Peyer's patch (tissue), 4 donors: ENCODE data around the gene PIAS4. TPM values are rescaled to one million over a fixed set of nuclear protein-coding genes. Genes with fewer than 3 reads are reported as not detected.

Experiments used
- DNase-seq, 3 donors: peaks; one replicate each; pipeline ENCODE4 v3.0.0-alpha.2; 2017 to 2019
- H3K27ac ChIP-seq, 4 donors: fragments of 200-600 bp; sonication (generic); one replicate each; pipeline ENCODE4 v1.5.1; 2016 to 2019
- H3K27me3 ChIP-seq, 2 donors: fragments of 200-600 bp; sonication (generic); one replicate each; pipeline ENCODE4 v1.5.1; 2019
- H3K36me3 ChIP-seq, 3 donors: fragments of 200-600 bp; sonication (generic); one replicate each; pipeline ENCODE4 v1.5.1; 2016 to 2019
- H3K4me1 ChIP-seq, 4 donors: fragments of 200-600 bp; sonication (generic); one replicate each; pipeline ENCODE4 v1.5.1; 2016 to 2019
- H3K4me3 ChIP-seq, 4 donors: fragments of 200-600 bp; sonication (generic); 1 replicate in 3 of 4; 2 replicates in 1 of 4; pipeline ENCODE4 v1.5.1; 2016 to 2019; ENCODE audit warnings: mild to moderate bottlenecking in 1 of 4
- H3K9me3 ChIP-seq, 4 donors: fragments of 200-600 bp; sonication (generic); one replicate each; pipeline ENCODE4 v1.5.1; 2016 to 2019; ENCODE audit warnings: mild to moderate bottlenecking in 1 of 4
- POLR2A ChIP-seq, 2 donors: fragments of 450-650 bp; IDR thresholded peaks; one replicate each; pipeline ENCODE4 v1.5.1; 2017; ENCODE audit warnings: antibody characterized with exemption in 2 of 2, mild to moderate bottlenecking in 2 of 2, moderate library complexity in 2 of 2
- total RNA-seq, 4 donors: library from RNA; depleted of rRNA; stranded (reverse); fragments of >200 nt; gene quantifications; one replicate each; pipeline ENCODE4 v1.1.0, GENCODE V29; 2016
- TF ChIP-seq, protein P1 (sequence below), 6 experiments: fragments of 450-650 bp in 4 of 6; fragments of 200-600 bp in 2 of 6; sonication (generic) in 1 of 6; IDR thresholded peaks; one replicate each; pipeline ENCODE4 v1.5.1; 2017 to 2019; ENCODE audit warnings: antibody characterized with exemption in 6 of 6, mild to moderate bottlenecking in 3 of 6, moderate library complexity in 1 of 6

PIAS4 gene
- total RNA-seq, 4 donors from 2014 or later, result 15.9 to 47.9 (median 24.2) TPM

DNA sequence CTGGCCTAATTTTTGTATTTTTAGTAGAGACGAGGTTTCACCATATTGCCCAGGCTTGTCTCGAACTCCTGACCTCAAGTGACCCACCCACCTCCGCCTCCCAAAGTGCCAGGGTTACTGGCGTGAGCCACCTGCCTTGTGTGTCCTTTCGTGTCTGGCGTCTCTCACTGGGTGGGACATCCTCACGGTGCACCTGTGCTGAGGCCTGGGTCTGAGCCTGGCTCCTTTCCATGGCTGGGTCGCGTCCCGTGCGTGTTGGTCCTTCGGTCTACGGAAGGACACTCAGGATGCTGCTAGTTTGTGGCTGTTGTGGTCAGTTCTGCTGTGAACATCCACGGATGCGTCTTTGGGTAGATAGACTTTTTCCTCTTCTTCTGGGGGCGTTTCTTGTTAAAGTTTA lies 19.6 kb downstream of the PIAS4 start:
- Histone ChIP-seq H3K4me3 (no peak overlapping the region), H3K27ac (no peak overlapping the region), H3K9me3 (no peaks in the 10 kb centered on the region), H3K4me1 (no peaks in the 10 kb centered on the region), H3K36me3 (peaks cover 0 to 71% (median 0%) of the 10 kb centered on the region in 3 donors), H3K27me3 (no peaks in the 10 kb centered on the region)
- DNase-seq, result no peak
- TF ChIP-seq POLR2A (IDR thresholded peaks at IDR 0.05), result no peak
- TF ChIP-seq, protein P1, sequence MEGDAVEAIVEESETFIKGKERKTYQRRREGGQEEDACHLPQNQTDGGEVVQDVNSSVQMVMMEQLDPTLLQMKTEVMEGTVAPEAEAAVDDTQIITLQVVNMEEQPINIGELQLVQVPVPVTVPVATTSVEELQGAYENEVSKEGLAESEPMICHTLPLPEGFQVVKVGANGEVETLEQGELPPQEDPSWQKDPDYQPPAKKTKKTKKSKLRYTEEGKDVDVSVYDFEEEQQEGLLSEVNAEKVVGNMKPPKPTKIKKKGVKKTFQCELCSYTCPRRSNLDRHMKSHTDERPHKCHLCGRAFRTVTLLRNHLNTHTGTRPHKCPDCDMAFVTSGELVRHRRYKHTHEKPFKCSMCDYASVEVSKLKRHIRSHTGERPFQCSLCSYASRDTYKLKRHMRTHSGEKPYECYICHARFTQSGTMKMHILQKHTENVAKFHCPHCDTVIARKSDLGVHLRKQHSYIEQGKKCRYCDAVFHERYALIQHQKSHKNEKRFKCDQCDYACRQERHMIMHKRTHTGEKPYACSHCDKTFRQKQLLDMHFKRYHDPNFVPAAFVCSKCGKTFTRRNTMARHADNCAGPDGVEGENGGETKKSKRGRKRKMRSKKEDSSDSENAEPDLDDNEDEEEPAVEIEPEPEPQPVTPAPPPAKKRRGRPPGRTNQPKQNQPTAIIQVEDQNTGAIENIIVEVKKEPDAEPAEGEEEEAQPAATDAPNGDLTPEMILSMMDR (IDR thresholded peaks at IDR 0.05), result no peak

DNA sequence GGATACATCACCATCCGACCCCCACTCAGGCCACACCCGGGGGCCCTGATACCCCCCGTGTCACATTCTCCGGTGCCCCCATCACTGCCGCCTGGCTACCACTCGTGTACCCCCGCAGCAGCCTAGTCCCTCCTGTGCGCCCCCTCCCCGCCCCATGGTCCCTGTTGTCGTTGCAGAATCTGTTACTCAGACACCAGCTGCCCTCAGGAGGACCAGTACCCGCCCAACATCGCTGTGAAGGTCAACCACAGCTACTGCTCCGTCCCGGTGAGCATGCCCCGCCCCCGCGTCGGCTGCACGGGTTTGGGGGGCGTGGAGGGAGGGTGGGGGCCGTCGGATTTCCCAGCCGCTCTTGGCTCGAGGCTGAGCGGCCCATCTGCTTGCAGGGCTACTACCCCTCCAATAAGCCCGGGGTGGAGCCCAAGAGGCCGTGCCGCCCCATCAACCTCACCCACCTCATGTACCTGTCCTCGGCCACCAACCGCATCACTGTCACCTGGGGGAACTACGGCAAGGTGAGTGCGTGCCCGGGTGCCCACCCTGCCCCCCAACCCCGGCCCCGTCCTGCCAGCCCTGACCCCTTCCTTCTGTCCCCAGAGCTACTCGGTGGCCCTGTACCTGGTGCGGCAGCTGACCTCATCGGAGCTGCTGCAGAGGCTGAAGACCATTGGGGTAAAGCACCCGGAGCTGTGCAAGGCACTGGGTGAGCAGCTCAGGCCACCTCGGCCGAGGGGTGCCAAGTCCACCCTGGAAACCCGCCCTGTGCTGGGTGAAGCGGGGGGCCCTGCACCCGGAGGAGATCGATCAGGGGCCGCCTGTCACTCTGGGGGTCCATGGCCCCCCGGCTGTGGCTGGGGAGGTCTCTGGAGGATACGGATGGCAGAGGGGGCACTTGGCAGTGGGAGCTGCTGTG lies 21.1 kb downstream of the PIAS4 start:
- TF ChIP-seq, protein P1 (IDR thresholded peaks at IDR 0.05), result no peak
- no peak for TF ChIP-seq POLR2A (IDR thresholded peaks at IDR 0.05)
- no peak for DNase-seq
- H3K36me3 ChIP-seq, result peaks cover 0 to 82% (median 0%) of the 10 kb centered on the region in 3 donors
- H3K27me3 ChIP-seq, result no peaks in the 10 kb centered on the region
- no peak overlapping the region for H3K27ac ChIP-seq
- no peaks in the 10 kb centered on the region for H3K9me3 ChIP-seq
- no peak overlapping the region for H3K4me3 ChIP-seq
- H3K4me1 ChIP-seq, result no peaks in the 10 kb centered on the region

DNA sequence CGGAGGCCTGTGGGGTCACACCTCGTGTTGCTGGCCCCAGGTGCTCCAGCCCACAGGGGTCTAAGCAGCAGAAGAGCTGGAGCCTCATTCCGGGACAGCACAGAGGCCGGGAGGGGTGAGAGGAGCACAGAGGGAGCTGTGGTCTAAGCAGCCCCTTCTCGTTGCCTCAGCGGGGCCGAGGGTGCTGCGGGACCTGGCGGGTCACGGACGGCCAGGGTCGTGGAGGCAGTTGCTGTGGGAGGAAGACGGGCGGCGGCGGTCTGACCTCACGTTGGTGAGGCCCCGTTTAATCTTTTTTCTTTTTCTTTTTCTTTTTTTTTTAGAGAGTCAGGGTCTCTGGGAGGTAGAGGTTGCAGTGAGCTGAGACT lies 21.7 kb downstream of the PIAS4 start:
- no peak overlapping the region for H3K27ac ChIP-seq
- no peaks in the 10 kb centered on the region for H3K27me3 ChIP-seq
- H3K4me1 ChIP-seq, result no peaks in the 10 kb centered on the region
- H3K36me3 ChIP-seq, result peaks cover 0 to 82% (median 0%) of the 10 kb centered on the region in 3 donors
- DNase-seq, result no peak
- no peak overlapping the region for H3K4me3 ChIP-seq
- no peaks in the 10 kb centered on the region for H3K9me3 ChIP-seq
- TF ChIP-seq, protein P1 (IDR thresholded peaks at IDR 0.05), result no peak
- TF ChIP-seq POLR2A (IDR thresholded peaks at IDR 0.05), result no peak

DNA sequence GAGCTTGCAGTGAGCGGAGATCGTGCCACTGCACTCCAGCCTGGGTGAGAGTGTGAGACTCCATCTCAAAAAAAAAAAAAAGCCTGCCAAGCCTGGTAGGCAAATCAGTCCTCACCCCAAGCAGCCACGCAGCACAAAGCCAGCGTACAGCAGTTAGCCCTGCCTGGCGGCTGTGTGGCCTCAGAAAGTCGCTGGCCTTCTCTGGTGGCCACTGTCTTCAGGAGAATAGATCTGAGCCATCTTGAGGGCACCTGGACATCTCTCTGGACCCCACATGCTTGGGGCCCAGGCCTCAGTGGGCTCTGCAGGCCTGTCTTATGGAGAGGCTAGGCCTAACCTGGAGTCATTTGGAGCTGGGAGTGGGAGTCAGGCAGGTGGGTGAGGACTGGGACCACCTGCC lies 23.0 kb downstream of the PIAS4 start:
- TF ChIP-seq POLR2A (IDR thresholded peaks at IDR 0.05), result no peak
- TF ChIP-seq, protein P1 (IDR thresholded peaks at IDR 0.05), result no peak
- H3K4me1 ChIP-seq, result no peaks in the 10 kb centered on the region
- no peaks in the 10 kb centered on the region for H3K27me3 ChIP-seq
- no peak for DNase-seq
- no peak overlapping the region for H3K4me3 ChIP-seq
- peaks cover 0 to 80% (median 0%) of the 10 kb centered on the region in 3 donors for H3K36me3 ChIP-seq
- no peaks in the 10 kb centered on the region for H3K9me3 ChIP-seq
- H3K27ac ChIP-seq, result no peak overlapping the region

DNA sequence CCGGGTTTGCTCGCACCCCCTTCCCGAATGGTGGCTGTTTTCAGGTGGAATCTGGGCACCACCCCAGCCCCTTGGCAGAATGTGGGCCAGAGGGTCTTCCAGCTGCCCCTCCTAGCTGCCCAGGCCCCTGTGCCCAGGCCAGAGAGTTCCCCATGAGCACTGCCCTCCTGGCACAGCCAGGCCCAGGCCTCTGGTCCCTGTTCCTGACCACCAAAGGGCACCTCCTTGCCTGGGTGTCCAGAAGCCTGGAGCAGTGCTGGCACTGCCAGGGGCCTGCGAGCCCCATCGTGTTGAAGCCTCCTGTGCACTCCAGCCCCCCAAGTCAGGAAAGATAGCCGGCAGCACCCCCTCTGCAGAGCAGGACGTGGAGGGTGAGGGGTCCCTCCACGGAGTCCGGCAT lies 23.4 kb downstream of the PIAS4 start:
- Histone ChIP-seq H3K36me3 (peaks cover 0 to 78% (median 0%) of the 10 kb centered on the region in 3 donors), H3K4me3 (no peak overlapping the region), H3K27me3 (no peaks in the 10 kb centered on the region), H3K9me3 (no peaks in the 10 kb centered on the region), H3K4me1 (no peaks in the 10 kb centered on the region), H3K27ac (no peak overlapping the region)
- DNase-seq, result no peak
- TF ChIP-seq POLR2A (IDR thresholded peaks at IDR 0.05), result no peak
- TF ChIP-seq, protein P1 (IDR thresholded peaks at IDR 0.05), result no peak
